Endothelial cell of umbilical vein (primary cell): Measurements from ENCODE around the gene ARMH4. TPM values are rescaled to one million over a fixed set of nuclear protein-coding genes. Genes with fewer than 3 reads are reported as not detected.

Source experiments
- BruUV-seq: library from RNA; stranded (reverse); fragments of 400-500 nt; replicated peaks from 2 replicates; lab custom pipeline; 2021; lab: Mats Ljungman, UMichigan
- CTCF ChIA-PET: fragments of 300-600, 350-600 bp; sonication (Branson Sonifier 250); formaldehyde crosslinking; loops from one replicate; lab custom pipeline; 2021; ENCODE audit warnings: antibody characterized with exemption, inconsistent platforms; lab: Charles Lee
- POLR2A ChIA-PET: fragments of 300-600, 350-600 bp; sonication (Branson Sonifier 250); formaldehyde crosslinking; loops from one replicate; lab custom pipeline; 2021; ENCODE audit warnings: antibody characterized with exemption, inconsistent platforms; lab: Charles Lee
- DNase-seq: peaks from one replicate; pipeline ENCODE4 v3.0.0-alpha.2; 2011; ENCODE audit warnings: low read depth, low spot score
- FAIRE-seq: peaks from 2 replicates; lab custom pipeline; 2011; peaks lifted over from hg19 to GRCh38; lab: Jason Lieb, UNC
- H2AFZ ChIP-seq: 2 replicates; pipeline ENCODE4 v1.6.0; 2012; ENCODE audit warnings: low read depth, low read length, control low read depth, inconsistent platforms
- H3K27ac ChIP-seq: 2 replicates; pipeline ENCODE4 v1.5.1; 2011; ENCODE audit warnings: low read depth, mild to moderate bottlenecking, control low read depth, low read length, moderate library complexity; ENCODE audit not compliant: insufficient read depth
- H3K27me3 ChIP-seq, 2 experiments: 2 replicates each; pipeline versions ENCODE4 v1.6.0 to v1.6.1; 2011; ENCODE audit warnings: low read length in 2 of 2, mixed read lengths in 1 of 2; ENCODE audit not compliant: control insufficient read depth in 2 of 2, insufficient read depth in 2 of 2
- H3K36me3 ChIP-seq, 2 experiments: 2 replicates in 1 of 2; 3 replicates in 1 of 2; pipeline ENCODE4 v1.5.1; 2011; ENCODE audit warnings: low read length in 2 of 2, mild to moderate bottlenecking in 1 of 2, moderate library complexity in 1 of 2; ENCODE audit not compliant: control insufficient read depth in 2 of 2, insufficient read depth in 2 of 2; ENCODE audit errors: extremely low read depth in 1 of 2
- H3K4me1 ChIP-seq: 3 replicates; pipeline ENCODE4 v1.5.1; 2011; ENCODE audit warnings: mild to moderate bottlenecking, low read length; ENCODE audit not compliant: control insufficient read depth, insufficient read depth; ENCODE audit errors: extremely low read depth
- H3K4me2 ChIP-seq: 2 replicates; pipeline ENCODE4 v1.6.1; 2011; ENCODE audit warnings: low read length, control low read depth, mixed read lengths; ENCODE audit not compliant: insufficient read depth
- H3K4me3 ChIP-seq, 3 experiments: fragments of 200-600 bp in 1 of 3; sonication (generic), shearing (Covaris generic) in 1 of 3; replicated peaks in 1 of 3; 2 replicates each; pipeline ENCODE4 v1.5.1; 2011 to 2016; ENCODE audit warnings: control low read depth in 3 of 3, low read length in 3 of 3, mild to moderate bottlenecking in 2 of 3, inconsistent platforms in 1 of 3, low read depth in 1 of 3, moderate library complexity in 1 of 3; ENCODE audit not compliant: insufficient read depth in 1 of 3
- H3K79me2 ChIP-seq: 2 replicates; pipeline ENCODE4 v1.6.0; 2012; ENCODE audit warnings: low read length, inconsistent platforms; ENCODE audit not compliant: control insufficient read depth, insufficient read depth
- H3K9ac ChIP-seq: replicated peaks from 2 replicates; pipeline ENCODE3; 2011; ENCODE audit warnings: low read length, control low read depth; ENCODE audit not compliant: insufficient read depth; ENCODE audit errors: extremely low read depth
- H3K9me1 ChIP-seq: replicated peaks from 3 replicates; pipeline ENCODE4 v1.6.0; 2011; ENCODE audit warnings: mild to moderate bottlenecking, low read length; ENCODE audit not compliant: control insufficient read depth, insufficient read depth; ENCODE audit errors: extremely low read depth
- H3K9me3 ChIP-seq: replicated peaks from 2 replicates; pipeline ENCODE4 v1.5.1; 2012; ENCODE audit warnings: low read length, inconsistent platforms; ENCODE audit not compliant: control insufficient read depth, insufficient read depth
- H4K20me1 ChIP-seq: replicated peaks from 2 replicates; pipeline ENCODE3; 2011; ENCODE audit warnings: mild to moderate bottlenecking, low read length; ENCODE audit not compliant: control insufficient read depth, insufficient read depth; ENCODE audit errors: extremely low read depth
- FOS ChIP-seq: IDR thresholded peaks from 2 replicates; pipeline ENCODE4 v1.6.1; 2011; ENCODE audit warnings: mild to moderate bottlenecking, low read length, moderate library complexity, borderline replicate concordance; ENCODE audit not compliant: insufficient read depth
- GATA2 ChIP-seq: IDR thresholded peaks from 2 replicates; pipeline ENCODE4 v1.7.0; 2011; ENCODE audit warnings: low read depth, mild to moderate bottlenecking, moderate library complexity, mixed read lengths, low read length; ENCODE audit not compliant: insufficient read length, insufficient read depth
- JUN ChIP-seq: IDR thresholded peaks from 2 replicates; pipeline ENCODE4 v1.6.1; 2011; ENCODE audit warnings: borderline replicate concordance, low read depth; ENCODE audit not compliant: insufficient read length, insufficient read depth
- MYC ChIP-seq: IDR thresholded peaks from one replicate; pipeline ENCODE4 v1.6.1; 2011; ENCODE audit warnings: mild to moderate bottlenecking, low read depth, low read length
- POLR2A ChIP-seq: IDR thresholded peaks from 2 replicates; pipeline ENCODE4 v1.6.1; 2012; ENCODE audit warnings: low read depth, mild to moderate bottlenecking, control low read depth, low read length
- POLR2AphosphoS5 ChIP-seq: IDR thresholded peaks from 2 replicates; pipeline ENCODE4 v1.6.1; 2012; ENCODE audit warnings: low read depth, mild to moderate bottlenecking, control low read depth, low read length, moderate library complexity; ENCODE audit not compliant: insufficient read depth
- dilution Hi-C: fragments of 300-500 bp; cut with MboI; formaldehyde crosslinking; loops from one replicate; pipeline ENCODE4 v1.15.0; 2019; ENCODE audit warnings: low sequenced_read_pairs; ENCODE audit not compliant: extremely low pct_ligation_motif_present
- intact Hi-C: fragments of 100-400 bp; cut with micrococcal nuclease; formaldehyde crosslinking; loops from one replicate; pipeline ENCODE4 v1.10.0; 2022
- polyA plus RNA-seq, 4 experiments: library from polyadenylated mRNA; depleted of rRNA in 3 of 4; stranded (reverse) in 3 of 4; unstranded in 1 of 4; fragments of >200 nt; gene quantifications; 2 replicates each; pipeline versions ENCODE4 v1.2.1 to v1.2.3, GENCODE V29; 2011 to 2012; ENCODE audit warnings: missing spikeins in 1 of 4
- total RNA-seq: library from RNA; stranded (reverse); gene quantifications from 2 replicates; pipeline ENCODE4 v1.2.3, GENCODE V29; 2021
- TF ChIP-seq, protein P1 (sequence below): IDR thresholded peaks from 2 replicates; pipeline ENCODE4 v1.6.1; 2011; ENCODE audit not compliant: insufficient read depth, insufficient read length
- TF ChIP-seq, protein P2 (sequence below), 2 donors: IDR thresholded peaks; 1 replicate in 1 of 2; 2 replicates in 1 of 2; pipeline ENCODE4 v1.5.1; 2011; ENCODE audit warnings: low read length in 2 of 2, mild to moderate bottlenecking in 2 of 2, moderate library complexity in 2 of 2, control low read depth in 1 of 2, inconsistent platforms in 1 of 2, low read depth in 1 of 2; ENCODE audit not compliant: insufficient read depth in 1 of 2; ENCODE audit errors: extremely low read depth in 1 of 2

Gene ARMH4
- total and polyA plus RNA-seq, 2 donors (not counting 3 experiments of a cell fraction or from before 2014, with no cell fraction given), result 1.1 to 3.0 TPM

DNA sequence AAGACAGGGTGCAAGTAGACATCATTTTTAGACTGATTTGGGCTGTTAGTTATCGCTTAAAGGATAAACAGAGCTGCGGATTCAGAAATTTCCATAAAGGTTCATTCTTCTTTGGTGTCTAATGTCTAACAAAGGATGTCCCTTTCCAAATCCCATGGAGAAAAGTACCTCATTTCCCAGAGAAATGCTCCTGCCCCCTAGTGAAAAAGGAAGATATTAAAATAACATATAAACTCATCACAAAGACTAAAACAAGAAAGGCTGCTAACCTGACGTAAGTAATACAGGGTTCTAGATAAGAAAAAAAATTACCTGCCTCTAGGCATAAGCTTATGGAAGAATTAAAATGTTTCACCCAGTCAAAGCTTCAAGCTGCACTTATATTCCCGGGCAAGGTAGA is 22.8 kb downstream of the ARMH4 start:
- H4K20me1 ChIP-seq, result no peaks in the 10 kb centered on the region
- no peak overlapping the region for H3K4me2 ChIP-seq
- H2AFZ ChIP-seq, result no peak overlapping the region
- no TSS peak for BruUV-seq
- no peaks in the 10 kb centered on the region for H3K27me3 ChIP-seq
- H3K9me3 ChIP-seq, result no peaks in the 10 kb centered on the region
- no peaks in the 10 kb centered on the region for H3K9me1 ChIP-seq
- dilution Hi-C loops (no loop called here), intact Hi-C loops (no loop called here)
- H3K4me1 ChIP-seq, result no peaks in the 10 kb centered on the region
- POLR2A ChIA-PET, result no interaction called here
- no peak for FAIRE-seq
- no peak overlapping the region for H3K4me3 ChIP-seq
- CTCF ChIA-PET, result no interaction called here
- DNase-seq, result no peak
- H3K36me3 ChIP-seq, result no peaks in the 10 kb centered on the region
- TF ChIP-seq POLR2AphosphoS5, result no peak
- TF ChIP-seq, protein P1, sequence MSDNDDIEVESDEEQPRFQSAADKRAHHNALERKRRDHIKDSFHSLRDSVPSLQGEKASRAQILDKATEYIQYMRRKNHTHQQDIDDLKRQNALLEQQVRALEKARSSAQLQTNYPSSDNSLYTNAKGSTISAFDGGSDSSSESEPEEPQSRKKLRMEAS, result no peak
- TF ChIP-seq MYC, result no peak
- no peak for TF ChIP-seq JUN
- no peak for TF ChIP-seq FOS
- no peak for TF ChIP-seq GATA2
- TF ChIP-seq, protein P2, sequence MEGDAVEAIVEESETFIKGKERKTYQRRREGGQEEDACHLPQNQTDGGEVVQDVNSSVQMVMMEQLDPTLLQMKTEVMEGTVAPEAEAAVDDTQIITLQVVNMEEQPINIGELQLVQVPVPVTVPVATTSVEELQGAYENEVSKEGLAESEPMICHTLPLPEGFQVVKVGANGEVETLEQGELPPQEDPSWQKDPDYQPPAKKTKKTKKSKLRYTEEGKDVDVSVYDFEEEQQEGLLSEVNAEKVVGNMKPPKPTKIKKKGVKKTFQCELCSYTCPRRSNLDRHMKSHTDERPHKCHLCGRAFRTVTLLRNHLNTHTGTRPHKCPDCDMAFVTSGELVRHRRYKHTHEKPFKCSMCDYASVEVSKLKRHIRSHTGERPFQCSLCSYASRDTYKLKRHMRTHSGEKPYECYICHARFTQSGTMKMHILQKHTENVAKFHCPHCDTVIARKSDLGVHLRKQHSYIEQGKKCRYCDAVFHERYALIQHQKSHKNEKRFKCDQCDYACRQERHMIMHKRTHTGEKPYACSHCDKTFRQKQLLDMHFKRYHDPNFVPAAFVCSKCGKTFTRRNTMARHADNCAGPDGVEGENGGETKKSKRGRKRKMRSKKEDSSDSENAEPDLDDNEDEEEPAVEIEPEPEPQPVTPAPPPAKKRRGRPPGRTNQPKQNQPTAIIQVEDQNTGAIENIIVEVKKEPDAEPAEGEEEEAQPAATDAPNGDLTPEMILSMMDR (IDR thresholded peaks at IDR 0.05; ENCODE audit: extremely low read depth in 1 of 2, insufficient read depth in 1 of 2, low read depth in 1 of 2, low read length in 2 of 2), result no peak
- no peak for TF ChIP-seq POLR2A
- H3K79me2 ChIP-seq, result no peaks in the 10 kb centered on the region
- no peak overlapping the region for H3K27ac ChIP-seq
- H3K9ac ChIP-seq, result no peak overlapping the region
